Measurements from ENCODE around the gene RAB11FIP3. TPM values are rescaled to one million over a fixed set of nuclear protein-coding genes. Genes with fewer than 3 reads are reported as not detected.

The RAB11FIP3 gene
- total and polyA plus RNA-seq, 2 of the 13 experiments (the other 11 are each of a cell fraction or from before 2014, with no cell fraction given) = 34.3 to 57.6 TPM

GRCh38 chr16:396605-397004 is 28.8 kb upstream of the RAB11FIP3 start (continued):
- TF ChIP-seq ZNF383 (CRISPR knock-in tag; IDR thresholded peaks at IDR 0.05; ENCODE audit: borderline replicate concordance) (no peak), RFX1 (IDR thresholded peaks at IDR 0.05) (no peak), PAXIP1 (CRISPR knock-in tag; conservative IDR thresholded peaks at IDR 0.05) (no peak), SIN3A (IDR thresholded peaks at IDR 0.05; ENCODE audit: borderline replicate concordance, low read depth, low read length) (peak; percentile 38; the same call in 1 of the 2 replicates), NRL (CRISPR knock-in tag; IDR thresholded peaks at IDR 0.05; ENCODE audit: borderline replicate concordance) (peak; percentile 49; the same call in 1 of the 2 replicates), ZFY (CRISPR knock-in tag; IDR thresholded peaks at IDR 0.05) (no peak), ZNF224 (CRISPR knock-in tag; IDR thresholded peaks at IDR 0.05) (0 out of 2 replicates have a peak, but pooled peaks have one; percentile 44), ZNF777 (CRISPR knock-in tag; IDR thresholded peaks at IDR 0.05) (0 out of 2 replicates have a peak, but pooled peaks have one; percentile 33), ISX (CRISPR knock-in tag; conservative IDR thresholded peaks at IDR 0.05) (no peak), ADNP (CRISPR knock-in tag; IDR thresholded peaks at IDR 0.05) (no peak), HCFC1 (IDR thresholded peaks at IDR 0.05; ENCODE audit: low read depth, low read length) (no peak), KDM6A (CRISPR knock-in tag; IDR thresholded peaks at IDR 0.05; ENCODE audit: low read depth) (no peak), BORCS8-MEF2B (CRISPR knock-in tag; IDR thresholded peaks at IDR 0.05) (no peak), RELA (CRISPR knock-in tag; IDR thresholded peaks at IDR 0.05) (no peak), SUZ12 (IDR thresholded peaks at IDR 0.05; ENCODE audit: low read depth, low read length) (no peak), ZSCAN25 (CRISPR knock-in tag; IDR thresholded peaks at IDR 0.05) (no peak), MTF2 (CRISPR knock-in tag; IDR thresholded peaks at IDR 0.05; ENCODE audit: borderline replicate concordance) (no peak), MIER2 (CRISPR knock-in tag; IDR thresholded peaks at IDR 0.05) (no peak), ZNF101 (CRISPR knock-in tag; IDR thresholded peaks at IDR 0.05; ENCODE audit: borderline replicate concordance, low read depth) (no peak), ZNF564 (CRISPR knock-in tag; IDR thresholded peaks at IDR 0.05) (no peak), IKZF5 (CRISPR knock-in tag; IDR thresholded peaks at IDR 0.05) (0 out of 2 replicates have a peak, but pooled peaks have one; percentile 14), TEAD3 (CRISPR knock-in tag; optimal IDR thresholded peaks at IDR 0.05; ENCODE audit: borderline replicate concordance) (peak; percentile 22), ZBTB42 (CRISPR knock-in tag; IDR thresholded peaks at IDR 0.05) (no peak), GRHL1 (CRISPR knock-in tag; conservative IDR thresholded peaks at IDR 0.05) (no peak), FOSL2 (CRISPR knock-in tag; IDR thresholded peaks at IDR 0.05) (0 out of 2 replicates have a peak, but pooled peaks have one; percentile 10), ELF4 (CRISPR knock-in tag; IDR thresholded peaks at IDR 0.05; ENCODE audit: borderline replicate concordance) (no peak), ZNF597 (CRISPR knock-in tag; IDR thresholded peaks at IDR 0.05) (no peak)
